GM21723 (cell line): ENCODE results near the gene ARFIP2.
A peak's percentile ranks its signal among the peaks of the same experiment; 100 is the strongest.

Experiments
- ATAC-seq: cut with Tn5 transposase; IDR thresholded peaks from one replicate; pipeline ENCODE4 v1.9.1; 2021; ENCODE audit warnings: mild to moderate bottlenecking, moderate library complexity; ENCODE audit not compliant: unreplicated experiment

The ARFIP2 gene

DNA sequence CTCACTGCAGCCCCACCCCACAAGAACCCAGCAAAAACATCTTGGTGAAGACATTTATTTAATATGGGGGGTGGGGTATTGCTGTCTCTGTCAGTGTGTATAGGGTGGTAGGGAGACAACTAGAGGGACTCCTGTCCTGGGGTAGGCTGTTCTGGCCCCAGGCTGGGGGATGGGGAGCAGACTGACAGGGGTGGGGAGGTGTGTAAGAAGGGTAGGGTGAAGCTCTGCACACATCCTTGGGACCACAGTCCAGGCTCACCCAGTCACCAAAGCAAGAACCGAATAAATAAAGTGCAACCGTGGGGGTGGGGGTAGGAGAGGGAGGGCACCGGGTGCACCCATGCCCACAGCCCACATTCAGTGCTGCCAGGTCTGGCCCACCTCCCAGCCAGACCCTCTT, 32.6 kb downstream of the ARFIP2 start:
- ATAC-seq = no peak

DNA sequence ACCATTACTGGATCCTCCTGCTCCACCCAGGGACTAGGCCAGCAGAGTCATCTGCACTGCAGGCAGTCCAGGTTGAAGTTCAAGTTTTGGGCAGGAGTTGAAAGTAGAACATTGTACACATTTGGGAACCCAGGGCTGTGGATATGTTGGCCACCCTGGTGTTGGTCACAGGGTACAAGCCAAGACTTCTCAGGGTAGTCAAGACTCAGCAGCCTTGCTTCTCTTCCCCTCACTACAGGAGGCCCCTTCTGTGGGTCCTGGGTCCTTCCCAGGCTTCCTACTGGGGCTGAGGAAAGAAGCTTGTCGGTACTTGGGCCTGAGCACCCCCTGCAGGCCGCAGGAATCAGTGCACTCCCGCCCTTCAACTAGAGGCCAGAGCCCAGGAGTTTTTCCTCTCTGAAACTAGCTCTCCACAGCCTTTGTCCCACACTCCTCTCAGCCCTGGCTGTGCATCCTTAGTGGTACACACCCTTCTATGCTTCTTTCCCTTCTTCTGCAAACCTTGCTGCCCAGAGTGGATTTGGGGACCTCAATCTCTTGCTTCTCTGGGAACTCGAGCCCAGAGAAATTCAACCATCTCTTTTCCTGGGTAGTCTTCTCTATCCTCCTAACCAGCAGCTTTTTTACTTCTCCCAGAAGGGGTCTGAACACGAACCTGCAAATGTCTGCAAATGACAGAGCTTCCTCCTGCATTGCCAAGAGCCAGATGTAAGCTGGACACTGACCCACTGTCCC, 37.7 kb downstream of the ARFIP2 start:
- ATAC-seq = peak; percentile 84

DNA sequence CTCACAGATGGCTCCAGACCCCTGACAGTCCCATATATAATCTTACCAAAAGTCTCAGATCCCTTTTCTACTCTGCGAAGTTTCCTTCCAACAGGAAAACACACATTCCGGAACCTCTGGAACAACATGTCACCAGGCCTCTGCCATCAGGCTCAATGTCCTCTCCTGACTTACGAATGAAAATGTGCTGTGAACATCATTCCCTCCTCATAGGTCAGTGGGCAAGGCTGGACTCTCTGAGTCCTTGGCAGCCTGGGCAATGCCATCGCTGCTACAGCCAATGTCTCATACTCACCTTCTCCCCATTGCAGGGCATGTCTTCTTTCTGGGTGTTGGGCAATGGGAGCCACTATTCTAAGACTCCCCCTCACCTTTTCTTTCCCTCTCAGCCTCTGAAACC, 38.7 kb downstream of the ARFIP2 start:
- no peak for ATAC-seq

DNA sequence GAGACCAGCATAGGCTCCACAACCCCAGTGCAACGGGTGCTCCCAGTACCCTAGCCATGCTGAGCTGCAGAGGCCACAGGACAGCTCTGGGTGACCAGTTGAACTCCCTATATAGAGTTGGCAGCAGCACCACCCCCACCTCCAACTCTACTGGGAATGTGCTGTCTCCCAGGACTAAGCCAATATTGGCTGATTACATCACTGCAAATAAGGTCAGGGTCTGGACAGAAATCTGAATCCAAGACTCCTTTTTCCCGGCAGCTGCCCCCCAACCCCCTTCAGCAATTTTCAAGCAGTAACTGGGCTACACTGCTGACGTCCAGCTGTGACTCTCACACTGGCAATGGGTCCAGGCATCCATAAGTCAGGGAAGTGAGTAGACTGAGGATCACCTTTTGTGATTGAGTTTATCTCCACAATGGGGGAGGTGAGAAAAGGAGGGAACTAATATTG, 40.2 kb downstream of the ARFIP2 start, which contains the start of gene HPX:
HPX (minus strand) TSS at position 82 of the 453 bp plus-strand sequence; CDS start at position 58, 24 bp downstream.
- no peak for ATAC-seq

DNA sequence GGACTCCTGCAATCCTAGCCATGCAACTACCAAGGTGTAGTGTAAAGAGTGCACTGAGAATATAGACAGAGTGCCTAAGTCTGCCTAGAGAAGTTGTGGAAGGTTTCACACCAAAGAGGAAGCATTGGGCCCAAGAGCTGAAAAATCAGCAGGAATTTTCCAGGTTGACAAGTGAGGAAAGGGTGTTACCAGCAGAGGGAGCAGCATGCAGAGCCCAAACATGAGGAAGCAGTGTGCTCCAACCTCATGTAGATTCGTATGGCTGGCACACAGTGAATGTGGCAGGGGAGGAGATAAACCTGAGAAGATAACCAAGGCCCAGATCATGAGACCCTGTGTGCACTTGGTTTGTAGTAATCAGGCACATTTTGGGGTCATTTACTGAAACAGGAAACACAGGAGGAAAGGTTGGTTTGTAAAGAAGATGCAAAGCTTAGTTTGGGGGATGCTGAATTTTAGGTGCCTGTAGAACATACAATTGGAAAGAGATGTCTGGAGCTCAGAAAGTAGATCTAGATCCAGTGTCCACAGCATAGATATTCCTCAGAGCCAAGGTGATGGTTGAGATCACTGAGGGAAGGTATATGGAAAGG, 42.1 kb downstream of the ARFIP2 start:
- no peak for ATAC-seq

DNA sequence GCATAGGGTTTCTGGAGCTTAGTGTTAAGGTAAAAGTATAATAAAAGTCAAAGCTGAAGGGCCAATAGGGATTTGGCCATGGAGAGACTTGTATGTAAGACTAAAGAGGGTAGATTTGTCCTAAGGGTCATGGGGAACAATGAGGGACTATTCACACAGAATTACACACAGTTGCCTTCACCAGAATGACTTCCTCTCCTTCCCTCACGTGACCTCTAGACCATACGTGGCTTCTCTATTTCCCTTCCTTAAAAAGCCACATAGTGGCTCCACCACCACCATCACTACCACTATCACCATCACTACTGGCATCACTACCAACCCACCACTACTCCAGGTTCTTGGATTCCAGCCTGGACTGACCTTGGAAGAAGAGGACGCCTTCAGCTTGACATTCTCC, 43.1 kb downstream of the ARFIP2 start:
- no peak for ATAC-seq

DNA sequence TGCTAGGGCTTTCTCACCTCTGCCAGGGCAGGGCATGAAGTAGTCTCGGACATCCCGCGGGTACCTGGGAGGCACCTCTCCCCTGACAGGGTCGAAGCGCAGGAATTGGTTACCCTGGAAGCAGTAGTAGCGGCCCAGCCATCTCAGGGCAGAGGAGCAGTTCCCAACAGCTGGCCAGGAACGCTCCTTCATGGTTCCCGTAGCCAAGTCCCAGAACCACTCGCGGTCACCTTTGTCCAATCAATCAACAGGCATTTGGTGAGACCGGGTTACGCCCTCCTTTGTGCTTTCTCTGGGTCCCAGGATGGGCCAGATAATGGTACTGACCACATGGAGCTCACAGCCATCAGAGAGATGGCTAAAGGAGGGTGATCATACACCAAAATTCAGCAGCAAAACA, 43.7 kb downstream of the ARFIP2 start:
- ATAC-seq = no peak

DNA sequence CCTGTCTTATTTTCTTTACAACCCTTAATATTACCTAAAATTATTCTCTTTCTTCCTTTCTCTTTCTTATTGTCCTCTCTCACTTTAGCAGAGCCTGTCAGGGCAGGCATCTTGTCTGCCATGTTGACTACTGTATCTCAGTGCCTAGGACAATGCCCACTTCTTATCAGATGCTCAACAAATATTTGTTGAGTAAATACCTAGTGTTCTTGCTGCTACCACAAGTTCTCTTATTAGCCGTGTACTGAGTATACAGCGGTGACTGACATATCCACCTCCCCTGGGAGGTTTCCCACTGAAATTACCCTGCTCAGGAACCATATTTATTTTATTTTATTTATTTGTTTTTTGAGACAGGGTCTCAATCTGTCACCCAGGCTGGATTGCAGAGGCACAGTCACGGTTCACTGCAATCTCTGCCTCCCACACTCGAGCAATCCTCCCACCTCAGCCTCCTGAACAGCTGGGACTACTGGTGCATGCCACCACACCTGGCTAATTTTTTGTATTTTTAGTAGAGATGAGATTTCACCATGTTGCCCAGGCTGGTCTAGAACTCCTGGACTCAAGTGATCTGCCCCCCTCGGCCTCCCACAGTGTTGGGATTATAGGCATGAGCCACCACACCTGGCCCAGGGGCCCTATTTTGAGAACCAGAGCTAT, 47.0 kb downstream of the ARFIP2 start:
- ATAC-seq = peak; percentile 55

DNA sequence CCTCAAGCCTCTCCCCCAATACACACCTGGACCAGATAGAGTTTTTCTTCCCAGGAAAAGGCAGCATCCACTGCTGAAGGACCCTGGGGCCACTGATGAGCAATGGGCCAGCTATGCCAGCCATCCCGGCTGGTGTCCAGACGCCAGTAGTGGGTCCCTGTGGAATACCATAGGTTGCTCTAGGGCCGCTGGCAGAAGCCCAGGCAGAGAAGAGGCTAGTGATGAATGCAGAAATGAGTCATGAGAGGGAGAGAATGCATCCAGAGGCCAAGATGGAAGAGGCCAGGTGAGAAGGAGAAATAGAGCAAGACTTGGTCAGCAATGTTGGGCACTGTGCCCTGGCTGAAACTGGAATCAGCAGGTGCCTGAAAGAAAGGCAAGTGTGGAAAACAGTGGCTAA, 49.3 kb downstream of the ARFIP2 start:
- no peak for ATAC-seq

DNA sequence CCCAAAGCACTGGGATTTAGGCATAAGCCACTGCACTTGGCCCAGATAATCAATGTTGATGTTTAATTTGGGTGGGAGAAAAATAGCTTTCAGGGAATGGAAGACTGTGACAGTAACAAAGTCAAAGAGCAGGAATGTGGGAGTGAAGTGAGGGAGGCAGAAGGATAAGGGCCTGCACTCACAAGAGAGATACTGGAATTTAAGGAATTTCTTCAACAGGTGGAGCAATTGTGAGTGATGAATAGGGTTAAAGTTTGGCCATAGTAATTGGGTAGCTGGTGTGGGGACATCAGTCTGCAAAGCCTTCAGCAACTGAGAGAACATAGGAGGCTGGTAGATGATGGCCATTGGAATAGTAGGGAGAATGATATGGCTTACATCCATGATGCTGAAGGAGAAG, 53.6 kb downstream of the ARFIP2 start:
- ATAC-seq = no peak
